Measurements from ENCODE around the gene PFDN2. TPM values are rescaled to one million over a fixed set of nuclear protein-coding genes. Genes with fewer than 3 reads are reported as not detected.

PFDN2 gene
- total and polyA plus RNA-seq, 2 experiments from 2014 or later = 103 to 137 TPM

DNA sequence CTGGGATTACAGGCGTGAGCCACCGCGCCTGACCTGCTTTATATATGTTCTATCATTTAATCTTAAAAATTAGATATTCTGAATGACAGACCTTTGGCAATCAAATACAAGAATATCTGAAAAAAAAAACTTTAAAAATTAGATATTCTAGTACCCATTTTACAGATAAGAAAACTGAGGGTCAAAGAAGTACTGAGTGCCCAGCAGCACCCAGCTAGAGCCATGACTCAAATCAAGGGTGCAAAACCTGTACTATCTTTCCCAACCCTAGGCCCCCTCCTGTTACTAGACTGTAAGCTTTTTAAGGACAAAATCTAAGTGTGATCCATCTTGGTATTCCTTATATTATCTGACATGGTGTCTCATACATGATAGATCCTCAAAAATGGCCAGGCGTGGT is 56.4 kb downstream of the PFDN2 start:
- no peaks in the 10 kb centered on the region for H3K36me3 ChIP-seq
- H3K4me1 ChIP-seq (ENCODE audit: low read depth) = no peaks in the 10 kb centered on the region
- no peaks in the 10 kb centered on the region for H3K9me3 ChIP-seq (ENCODE audit: low read depth)
- H3K27me3 ChIP-seq = no peaks in the 10 kb centered on the region
- no peak overlapping the region for H3K27ac ChIP-seq
- H3K4me3 ChIP-seq = no peak overlapping the region
- DNase-seq (ENCODE audit: low read depth in 1 of 2, low spot score in 1 of 2) = no peak
- TF ChIP-seq, protein P1, sequence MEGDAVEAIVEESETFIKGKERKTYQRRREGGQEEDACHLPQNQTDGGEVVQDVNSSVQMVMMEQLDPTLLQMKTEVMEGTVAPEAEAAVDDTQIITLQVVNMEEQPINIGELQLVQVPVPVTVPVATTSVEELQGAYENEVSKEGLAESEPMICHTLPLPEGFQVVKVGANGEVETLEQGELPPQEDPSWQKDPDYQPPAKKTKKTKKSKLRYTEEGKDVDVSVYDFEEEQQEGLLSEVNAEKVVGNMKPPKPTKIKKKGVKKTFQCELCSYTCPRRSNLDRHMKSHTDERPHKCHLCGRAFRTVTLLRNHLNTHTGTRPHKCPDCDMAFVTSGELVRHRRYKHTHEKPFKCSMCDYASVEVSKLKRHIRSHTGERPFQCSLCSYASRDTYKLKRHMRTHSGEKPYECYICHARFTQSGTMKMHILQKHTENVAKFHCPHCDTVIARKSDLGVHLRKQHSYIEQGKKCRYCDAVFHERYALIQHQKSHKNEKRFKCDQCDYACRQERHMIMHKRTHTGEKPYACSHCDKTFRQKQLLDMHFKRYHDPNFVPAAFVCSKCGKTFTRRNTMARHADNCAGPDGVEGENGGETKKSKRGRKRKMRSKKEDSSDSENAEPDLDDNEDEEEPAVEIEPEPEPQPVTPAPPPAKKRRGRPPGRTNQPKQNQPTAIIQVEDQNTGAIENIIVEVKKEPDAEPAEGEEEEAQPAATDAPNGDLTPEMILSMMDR (IDR thresholded peaks at IDR 0.05; ENCODE audit: low read depth, low read length) = no peak

DNA sequence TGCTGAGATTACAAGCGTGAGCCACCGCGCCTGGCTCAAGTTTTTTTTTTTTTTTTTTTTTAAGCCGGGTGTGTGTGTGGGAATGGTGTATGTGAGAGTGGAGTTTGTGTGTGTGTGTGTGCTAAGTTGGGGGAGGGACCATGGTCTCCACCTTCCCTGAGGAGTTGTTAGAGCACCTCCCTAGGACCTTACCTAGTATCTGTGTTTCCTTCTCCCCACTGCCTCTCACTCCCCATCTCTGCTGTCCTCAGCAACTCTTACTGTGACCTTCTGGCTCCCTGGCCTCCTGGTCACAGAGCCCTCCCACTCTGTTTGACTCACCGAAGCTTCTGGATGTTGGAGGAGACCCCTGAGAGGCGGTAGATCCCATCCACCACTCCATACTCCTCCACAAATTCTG is 58.5 kb downstream of the PFDN2 start:
- H3K27ac ChIP-seq = no peak overlapping the region
- no peaks in the 10 kb centered on the region for H3K9me3 ChIP-seq (ENCODE audit: low read depth)
- H3K36me3 ChIP-seq = no peaks in the 10 kb centered on the region
- H3K27me3 ChIP-seq = no peaks in the 10 kb centered on the region
- H3K4me3 ChIP-seq = no peak overlapping the region
- H3K4me1 ChIP-seq (ENCODE audit: low read depth) = no peaks in the 10 kb centered on the region
- TF ChIP-seq, protein P1 (IDR thresholded peaks at IDR 0.05; ENCODE audit: low read depth, low read length) = no peak
- DNase-seq (ENCODE audit: low read depth in 1 of 2, low spot score in 1 of 2) = no peak

DNA sequence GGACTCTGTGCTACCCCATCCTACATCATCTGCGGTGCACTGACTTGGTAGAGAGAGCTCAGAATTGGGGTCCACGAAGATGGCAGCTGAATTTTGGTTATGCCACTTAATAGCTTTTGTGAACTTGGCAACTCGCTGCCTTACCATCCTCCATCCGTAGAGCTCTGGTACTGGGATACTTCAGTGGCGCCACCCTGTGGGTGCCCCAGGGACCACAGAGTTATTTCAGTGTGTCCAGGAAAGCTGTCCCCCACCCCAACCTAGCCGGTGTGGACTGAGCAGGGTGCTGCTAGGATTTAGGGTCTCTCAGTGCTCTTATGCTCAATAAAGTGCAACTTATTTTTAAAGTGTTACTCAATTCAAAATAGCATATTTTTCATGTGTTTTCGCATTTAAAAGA is 63.0 kb downstream of the PFDN2 start:
- Histone ChIP-seq H3K9me3 (ENCODE audit: low read depth) (no peaks in the 10 kb centered on the region), H3K27ac (no peak overlapping the region), H3K4me3 (no peak overlapping the region), H3K36me3 (no peaks in the 10 kb centered on the region), H3K27me3 (no peaks in the 10 kb centered on the region), H3K4me1 (ENCODE audit: low read depth) (no peaks in the 10 kb centered on the region)
- no peak for DNase-seq (ENCODE audit: low read depth in 1 of 2, low spot score in 1 of 2)
- TF ChIP-seq, protein P1 (IDR thresholded peaks at IDR 0.05; ENCODE audit: low read depth, low read length) = no peak

DNA sequence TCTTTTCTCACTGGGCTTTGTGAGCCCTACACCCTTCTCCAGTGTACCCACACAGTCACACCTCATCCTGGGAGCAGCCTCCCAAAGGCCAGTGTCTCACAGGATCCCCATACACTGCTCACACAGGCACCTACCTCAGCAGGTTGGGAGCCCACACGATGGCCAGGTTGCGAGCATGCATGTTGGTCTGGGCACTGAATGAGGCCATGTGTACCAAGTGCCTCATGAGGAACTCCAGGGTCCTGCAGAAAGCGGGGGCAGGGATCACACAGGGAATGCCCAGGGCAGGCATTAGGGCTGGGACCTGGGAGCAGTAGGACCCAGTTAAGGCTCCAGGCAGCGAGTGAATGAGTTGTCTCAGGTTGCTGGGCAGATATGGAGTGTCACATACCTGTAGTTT is 63.6 kb downstream of the PFDN2 start:
- TF ChIP-seq, protein P1 (IDR thresholded peaks at IDR 0.05; ENCODE audit: low read depth, low read length) = no peak
- Histone ChIP-seq H3K27me3 (no peaks in the 10 kb centered on the region), H3K4me3 (no peak overlapping the region), H3K36me3 (no peaks in the 10 kb centered on the region), H3K9me3 (ENCODE audit: low read depth) (no peaks in the 10 kb centered on the region), H3K4me1 (ENCODE audit: low read depth) (no peaks in the 10 kb centered on the region), H3K27ac (no peak overlapping the region)
- DNase-seq (ENCODE audit: low read depth in 1 of 2, low spot score in 1 of 2) = no peak

DNA sequence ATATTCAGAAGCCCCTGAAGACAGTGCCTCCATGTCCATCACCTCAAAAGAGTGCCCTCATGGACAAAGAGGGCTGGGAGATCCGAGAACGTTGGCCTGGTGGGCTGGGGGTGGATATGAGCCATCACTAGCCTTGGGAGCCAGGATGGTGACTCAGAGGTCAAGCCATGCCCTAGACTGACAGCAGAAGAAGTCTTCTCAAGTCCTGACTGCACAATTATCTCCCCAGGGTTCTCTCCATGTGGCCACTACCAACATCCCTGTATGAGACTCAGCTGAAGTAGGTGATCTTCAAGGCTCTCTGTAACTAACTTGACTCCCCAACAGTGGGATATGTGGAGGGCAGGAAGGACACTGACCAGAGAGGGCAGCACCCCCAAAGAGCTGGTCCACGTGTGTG is 64.9 kb downstream of the PFDN2 start:
- no peak overlapping the region for H3K27ac ChIP-seq
- H3K4me1 ChIP-seq (ENCODE audit: low read depth) = no peaks in the 10 kb centered on the region
- H3K27me3 ChIP-seq = peaks cover 2% of the 10 kb centered on the region
- no peak for DNase-seq (ENCODE audit: low read depth in 1 of 2, low spot score in 1 of 2)
- H3K4me3 ChIP-seq = no peak overlapping the region
- no peaks in the 10 kb centered on the region for H3K36me3 ChIP-seq
- TF ChIP-seq, protein P1 (IDR thresholded peaks at IDR 0.05; ENCODE audit: low read depth, low read length) = no peak
- no peaks in the 10 kb centered on the region for H3K9me3 ChIP-seq (ENCODE audit: low read depth)

DNA sequence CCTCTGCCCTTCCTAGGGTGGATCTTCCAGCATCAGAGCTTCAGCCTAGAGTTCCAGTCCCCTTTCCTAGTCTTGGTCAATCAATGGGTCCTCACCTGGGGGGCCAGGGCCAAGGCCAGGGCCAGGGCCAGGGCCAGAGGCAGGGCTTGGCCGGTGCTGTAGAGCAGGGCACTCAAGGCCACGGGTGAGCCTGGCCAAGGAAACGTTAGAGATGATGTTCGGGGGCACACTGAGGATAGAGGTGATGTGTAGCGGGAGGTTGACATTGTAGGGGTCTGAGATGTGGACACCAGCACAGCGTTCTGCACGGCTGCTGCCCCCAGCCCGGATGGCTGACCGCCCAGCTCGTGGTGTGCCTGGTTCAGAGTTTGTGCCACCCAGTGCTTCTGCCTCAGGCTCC is 66.6 kb downstream of the PFDN2 start:
- peaks cover 5% of the 10 kb centered on the region for H3K4me1 ChIP-seq (ENCODE audit: low read depth)
- H3K36me3 ChIP-seq = no peaks in the 10 kb centered on the region
- no peak overlapping the region for H3K4me3 ChIP-seq
- no peak for DNase-seq (ENCODE audit: low read depth in 1 of 2, low spot score in 1 of 2)
- H3K9me3 ChIP-seq (ENCODE audit: low read depth) = no peaks in the 10 kb centered on the region
- TF ChIP-seq, protein P1 (IDR thresholded peaks at IDR 0.05; ENCODE audit: low read depth, low read length) = no peak
- peaks cover 2% of the 10 kb centered on the region for H3K27me3 ChIP-seq
- H3K27ac ChIP-seq = no peak overlapping the region
